Urinary bladder (tissue), 4 donors: Measurements from ENCODE around the gene RAD18. TPM values are rescaled to one million over a fixed set of nuclear protein-coding genes. Genes with fewer than 3 reads are reported as not detected.

Source experiments
- DNase-seq: peaks from one replicate; pipeline ENCODE4 v3.0.0-alpha.2; 2015; ENCODE audit errors: extremely low spot score
- H3K27ac ChIP-seq: one replicate; pipeline ENCODE4 v1.5.1; 2013; ENCODE audit warnings: low read depth, mild to moderate bottlenecking, moderate library complexity
- H3K36me3 ChIP-seq: one replicate; pipeline ENCODE4 v1.6.1; 2013; ENCODE audit warnings: mild to moderate bottlenecking, moderate library complexity; ENCODE audit not compliant: insufficient read depth
- H3K4me1 ChIP-seq: one replicate; pipeline ENCODE4 v1.6.1; 2013; ENCODE audit warnings: mild to moderate bottlenecking, moderate library complexity; ENCODE audit not compliant: insufficient read depth
- H3K4me3 ChIP-seq: one replicate; pipeline ENCODE4 v1.5.1; 2013; ENCODE audit warnings: low read depth, low read length
- WGBS: extraction: QIAGEN DNeasy Blood & Tissue Kit; methylation state at CpG from one replicate; pipeline ENCODE4 v1.1.7; 2013; 5-methylcytosine and 5-hydroxymethylcytosine counted together
- polyA plus RNA-seq: library from polyadenylated mRNA; stranded (reverse); fragments of 200-250 nt; gene quantifications from one replicate; pipeline ENCODE4 v1.2.3, GENCODE V29; 2013
- total RNA-seq: library from RNA; depleted of rRNA; stranded (reverse); fragments of >200 nt; gene quantifications from one replicate; pipeline ENCODE4 v1.2.3, GENCODE V29; 2014
- donor health status: healthy with polysubstance abuse.
- donor health status: healthy.

RAD18 gene
- total and polyA plus RNA-seq, 2 donors = 2.8 to 27.0 TPM

DNA sequence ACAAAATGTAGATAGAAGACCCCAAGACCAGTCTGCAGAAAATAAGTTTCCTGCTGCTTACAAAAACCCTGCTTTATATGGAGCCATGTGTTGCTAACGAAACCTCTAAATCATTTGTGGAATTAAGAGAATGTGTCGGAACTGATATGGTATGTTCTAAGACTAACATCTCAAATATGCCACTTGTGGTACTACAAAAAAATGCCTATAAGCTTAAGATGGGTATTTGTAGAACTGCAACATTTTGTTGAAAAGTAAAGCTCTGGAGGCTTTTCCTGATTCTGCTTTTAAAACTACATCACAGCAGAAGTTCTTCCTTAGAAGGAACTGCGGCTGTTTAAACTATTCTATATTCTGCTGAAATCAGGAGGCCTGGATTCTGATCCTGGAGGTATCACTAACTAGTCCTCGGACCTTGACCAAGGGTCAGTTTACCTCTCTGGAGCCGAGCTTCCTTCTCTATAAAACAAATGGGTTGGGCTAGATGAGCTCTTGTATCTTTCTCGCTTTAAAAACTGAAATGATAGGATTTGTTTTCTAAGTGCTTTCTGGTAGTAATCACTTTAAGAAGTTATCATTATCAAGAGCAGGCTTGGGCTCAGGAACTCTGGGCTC lies 74.9 kb downstream of the RAD18 start:
- H3K4me3 ChIP-seq = no peak overlapping the region
- peaks cover 2% of the 10 kb centered on the region for H3K36me3 ChIP-seq
- no peak overlapping the region for H3K27ac ChIP-seq
- H3K4me1 ChIP-seq = no peaks in the 10 kb centered on the region
- WGBS = 76% methylated on average over 6 of the region's 6 CpGs
- DNase-seq = no peak

DNA sequence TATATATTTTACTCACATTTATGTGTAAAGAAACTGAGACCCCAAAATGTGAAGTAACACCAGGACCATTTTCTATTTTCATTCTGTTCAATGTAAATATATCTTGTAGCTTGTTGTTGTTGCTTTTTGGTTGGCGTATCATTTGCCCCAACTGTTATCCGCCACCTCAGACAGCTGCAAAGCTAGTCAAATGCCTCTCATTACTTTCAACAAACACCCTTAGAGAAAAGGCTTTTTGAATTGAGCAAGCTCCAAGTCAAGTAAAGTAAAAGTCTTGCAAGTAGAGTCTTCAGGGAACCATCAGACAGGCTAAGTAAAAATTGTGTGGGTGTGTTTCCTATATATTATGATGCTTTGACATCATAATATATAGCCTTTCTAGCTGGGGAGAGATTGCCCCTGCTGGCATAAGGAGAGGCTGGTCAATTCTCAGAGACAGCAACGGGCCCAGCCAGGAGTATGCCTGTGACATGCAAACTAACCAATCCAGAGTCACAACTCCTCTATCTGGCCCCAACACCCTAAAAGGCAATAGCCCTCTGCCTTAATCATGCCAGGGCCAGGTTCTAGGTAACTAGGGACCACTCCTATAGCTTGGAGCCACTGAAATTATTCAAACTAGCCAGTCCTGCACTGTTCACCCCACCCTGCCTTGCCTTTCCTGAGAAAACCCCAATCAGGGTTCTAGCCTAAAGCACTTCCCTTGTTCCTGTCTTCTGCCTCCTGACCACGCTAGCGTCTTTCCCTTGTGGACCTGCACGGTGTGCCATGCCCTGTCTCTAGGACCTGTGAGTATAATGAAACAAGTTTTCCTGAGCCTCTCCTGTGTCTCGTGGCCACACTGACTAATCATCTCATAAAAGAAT lies 75.6 kb downstream of the RAD18 start:
- no peak overlapping the region for H3K4me3 ChIP-seq
- no peak overlapping the region for H3K27ac ChIP-seq
- DNase-seq = no peak
- no peaks in the 10 kb centered on the region for H3K4me1 ChIP-seq
- H3K36me3 ChIP-seq = peaks cover 2% of the 10 kb centered on the region
- 74% methylated on average over 7 of the region's 7 CpGs for WGBS

DNA sequence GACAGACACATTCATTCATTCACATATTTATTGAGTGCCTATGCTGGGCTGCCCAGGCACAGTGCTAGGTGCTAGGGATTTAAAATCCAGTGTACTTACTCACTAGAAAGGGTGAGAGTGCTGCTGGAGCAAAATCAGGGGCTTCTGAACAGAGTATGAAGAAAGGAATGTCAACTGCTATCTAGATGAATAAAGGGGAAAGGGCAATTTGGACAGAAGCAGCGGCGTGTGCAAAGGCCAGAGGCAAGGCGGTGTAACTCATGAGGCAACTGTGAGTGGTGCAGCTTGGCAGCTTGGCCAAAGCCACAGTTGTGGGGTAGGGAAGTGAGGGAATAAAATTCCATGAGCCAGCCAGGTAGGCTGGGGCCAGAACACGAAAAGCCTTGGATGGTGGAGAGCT lies 76.7 kb downstream of the RAD18 start:
- H3K4me3 ChIP-seq = no peak overlapping the region
- no peak for DNase-seq
- peaks cover 2% of the 10 kb centered on the region for H3K36me3 ChIP-seq
- no peak overlapping the region for H3K27ac ChIP-seq
- H3K4me1 ChIP-seq = no peaks in the 10 kb centered on the region
- 81% methylated on average over 4 of the region's 4 CpGs for WGBS

DNA sequence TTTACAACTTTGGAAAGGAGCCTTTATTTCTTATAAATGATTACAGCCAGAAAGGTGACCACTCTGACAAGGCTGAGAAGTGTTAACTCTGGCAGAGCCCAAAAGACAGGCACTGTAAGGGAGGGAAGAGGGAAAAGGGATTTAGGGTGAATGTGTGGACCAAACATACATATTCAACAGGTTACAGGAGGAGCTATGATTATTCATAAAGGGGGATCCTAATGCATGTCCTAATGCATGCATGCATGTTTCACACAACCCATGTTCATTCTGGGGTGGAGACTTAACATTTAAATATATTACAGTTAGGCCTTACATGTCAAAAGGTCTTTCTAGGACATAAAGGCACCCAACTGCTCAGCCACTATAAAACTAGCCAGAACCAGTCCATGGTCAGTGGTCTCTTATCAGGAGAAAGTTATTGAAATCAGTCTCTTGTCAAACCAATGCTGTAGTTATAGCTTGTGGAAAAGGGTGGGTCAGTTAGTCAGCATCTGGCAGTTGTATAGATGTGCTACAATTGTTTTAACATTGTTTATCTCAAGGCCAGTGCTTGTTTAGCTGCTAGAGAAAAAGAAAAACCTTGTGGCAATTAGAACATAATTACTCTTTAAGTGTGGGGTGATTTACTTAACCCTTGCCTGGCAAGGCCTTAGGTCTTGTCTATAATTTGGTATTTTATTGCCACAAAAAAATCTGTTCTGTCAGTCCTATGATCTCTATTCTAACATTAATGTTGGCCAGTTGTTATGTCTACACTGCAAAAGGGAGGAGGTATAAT lies 77.5 kb downstream of the RAD18 start:
- DNase-seq = no peak
- Histone ChIP-seq H3K4me1 (no peaks in the 10 kb centered on the region), H3K4me3 (no peak overlapping the region), H3K27ac (no peak overlapping the region), H3K36me3 (peaks cover 2% of the 10 kb centered on the region)

DNA sequence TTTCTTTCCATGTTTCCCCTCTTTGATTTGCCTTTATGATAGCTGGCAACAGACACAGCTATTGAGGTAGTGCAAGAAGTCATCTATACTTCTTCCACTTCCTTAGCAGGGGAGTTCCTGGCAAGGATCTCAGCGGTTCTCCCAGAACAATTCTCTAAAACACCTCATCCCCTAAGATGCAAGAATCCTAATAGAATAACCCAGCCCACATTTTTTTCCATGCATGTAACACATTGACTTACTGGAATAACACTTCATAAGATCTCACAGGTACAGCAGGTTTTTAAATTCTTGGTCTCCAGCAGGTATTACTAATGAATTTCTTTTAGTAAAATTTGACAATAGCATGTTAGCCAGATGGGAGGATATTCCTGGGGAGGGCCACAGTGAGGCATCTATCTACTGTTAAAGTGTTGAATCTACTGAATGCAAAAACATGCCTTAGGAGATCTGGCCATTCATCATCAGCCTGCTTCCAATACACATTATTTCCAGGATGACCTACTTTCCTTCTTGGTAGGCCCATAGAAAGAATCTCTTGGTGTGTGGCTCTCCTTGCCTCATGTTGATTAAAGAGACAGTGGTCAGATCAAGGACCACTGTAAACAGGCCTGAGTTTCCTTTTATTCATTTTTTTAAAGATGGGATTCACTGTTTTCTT lies 78.5 kb downstream of the RAD18 start:
- WGBS = 93% methylated on average over 1 of the region's 1 CpG
- Histone ChIP-seq H3K4me3 (no peak overlapping the region), H3K27ac (no peak overlapping the region), H3K4me1 (no peaks in the 10 kb centered on the region), H3K36me3 (peaks cover 2% of the 10 kb centered on the region)
- DNase-seq = no peak

DNA sequence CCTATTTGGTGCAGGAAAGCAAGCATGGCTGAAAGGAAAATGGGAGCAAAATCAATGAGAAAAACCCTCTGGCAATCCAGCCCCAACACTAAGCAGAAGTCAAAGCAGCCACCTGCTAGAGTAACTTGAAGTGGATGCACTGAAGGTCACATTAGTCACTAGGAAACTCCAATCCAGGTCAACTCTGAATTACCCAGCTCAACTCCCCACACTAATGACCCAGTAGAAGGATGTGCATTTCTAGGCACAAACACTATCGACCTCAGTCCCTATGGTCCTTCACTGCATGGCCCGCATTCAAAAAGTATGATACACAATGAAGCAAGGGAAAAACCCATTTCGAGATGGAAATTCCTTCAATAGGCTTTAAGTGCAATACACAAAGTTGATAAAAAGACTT lies 80.6 kb downstream of the RAD18 start:
- H3K4me1 ChIP-seq = no peaks in the 10 kb centered on the region
- DNase-seq = no peak
- no peak overlapping the region for H3K4me3 ChIP-seq
- no peak overlapping the region for H3K27ac ChIP-seq
- H3K36me3 ChIP-seq = no peaks in the 10 kb centered on the region
- WGBS = 89% methylated on average over 3 of the region's 3 CpGs

DNA sequence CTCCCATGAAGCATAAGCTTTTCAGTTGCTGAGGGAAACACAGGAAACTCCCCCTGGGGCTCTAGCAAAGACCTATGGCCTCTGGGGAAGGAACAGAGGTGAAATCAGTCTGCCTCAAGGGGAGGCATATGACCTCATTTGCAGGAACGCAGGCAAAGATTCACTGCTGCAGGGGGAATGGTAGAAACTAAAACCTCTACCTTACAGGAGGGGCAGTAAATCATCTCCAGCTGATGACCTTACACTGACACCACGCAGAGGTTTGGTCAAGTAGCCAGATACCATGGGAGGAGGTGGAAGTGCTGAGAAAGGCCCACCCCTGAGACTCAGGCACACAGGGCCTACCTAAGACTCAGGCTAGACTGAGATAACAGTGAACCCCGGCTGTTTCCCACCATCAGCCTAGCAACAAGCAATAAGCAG lies 81.1 kb downstream of the RAD18 start:
- Histone ChIP-seq H3K36me3 (no peaks in the 10 kb centered on the region), H3K27ac (no peak overlapping the region), H3K4me1 (no peaks in the 10 kb centered on the region), H3K4me3 (no peak overlapping the region)
- 68% methylated on average over 3 of the region's 3 CpGs for WGBS
- no peak for DNase-seq

DNA sequence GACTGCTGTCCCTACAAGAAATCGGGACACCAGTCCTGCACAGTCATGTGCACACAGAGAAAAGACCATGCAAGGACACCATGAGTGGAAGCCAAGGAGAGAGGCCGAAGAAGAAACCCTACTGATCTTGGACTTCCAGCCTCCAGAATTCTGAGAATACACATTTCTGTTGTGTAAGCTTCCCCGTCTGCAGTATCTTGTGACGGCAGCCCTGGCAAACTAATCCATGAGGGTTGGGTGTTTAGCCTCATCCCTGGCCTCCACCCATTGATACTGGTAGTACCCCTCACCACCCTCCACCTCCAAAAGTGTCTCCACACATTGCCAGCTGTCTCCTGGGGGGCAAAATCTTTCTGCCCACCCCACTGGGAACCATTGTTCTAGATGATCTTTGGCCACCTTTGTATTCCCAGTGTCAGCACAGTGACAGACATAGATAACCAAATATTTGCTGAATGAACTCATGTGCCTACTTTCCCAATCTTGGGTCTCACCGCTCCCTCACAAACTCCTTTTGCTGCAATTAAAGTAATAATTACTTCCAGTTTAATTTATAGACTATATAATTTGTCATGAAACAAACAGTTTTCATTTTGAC lies 83.8 kb downstream of the RAD18 start:
- Histone ChIP-seq H3K36me3 (no peaks in the 10 kb centered on the region), H3K27ac (no peak overlapping the region), H3K4me1 (no peaks in the 10 kb centered on the region), H3K4me3 (no peak overlapping the region)
- 98% methylated on average over 5 of the region's 5 CpGs for WGBS
- DNase-seq = no peak

DNA sequence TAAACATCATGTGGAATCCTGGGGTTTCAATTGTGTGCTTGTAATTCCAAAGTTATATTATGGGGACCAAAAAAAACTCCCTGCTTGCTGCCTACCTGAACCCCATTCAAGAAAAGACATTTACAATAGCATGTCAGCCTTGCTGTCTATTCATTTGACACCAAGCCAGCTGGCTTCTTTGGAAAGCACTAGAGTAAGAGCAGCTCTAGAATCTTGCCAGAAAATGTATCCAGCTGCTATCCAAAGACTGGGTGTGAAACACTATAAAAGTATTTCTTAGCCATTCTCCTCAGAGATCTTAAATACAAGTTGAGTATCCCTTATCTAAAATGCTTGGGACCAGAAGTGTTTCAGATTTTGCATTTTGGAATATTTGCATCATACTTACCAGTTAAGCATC lies 87.4 kb downstream of the RAD18 start:
- Histone ChIP-seq H3K27ac (no peak overlapping the region), H3K4me3 (no peak overlapping the region), H3K4me1 (no peaks in the 10 kb centered on the region), H3K36me3 (no peaks in the 10 kb centered on the region)
- no peak for DNase-seq

DNA sequence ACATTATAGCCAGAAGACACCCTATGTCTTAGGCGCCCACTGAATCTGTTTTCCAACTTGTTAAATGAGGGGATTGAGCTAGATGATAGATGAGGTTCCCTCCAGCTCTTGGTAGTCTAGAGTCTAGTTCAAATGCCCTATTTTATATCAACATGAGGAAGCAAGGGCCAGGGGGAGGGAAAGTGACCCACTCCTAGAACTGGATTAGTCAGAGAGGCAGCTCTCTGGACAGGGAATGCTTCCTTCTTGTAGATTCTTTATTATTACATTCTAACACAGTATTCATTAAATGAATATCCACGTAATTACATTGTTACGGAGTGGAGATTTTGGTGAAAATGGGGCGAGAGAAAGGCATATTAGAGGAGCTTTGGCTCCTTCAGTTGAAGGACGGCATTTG lies 89.5 kb downstream of the RAD18 start:
- 98% methylated on average over 5 of the region's 5 CpGs for WGBS

DNA sequence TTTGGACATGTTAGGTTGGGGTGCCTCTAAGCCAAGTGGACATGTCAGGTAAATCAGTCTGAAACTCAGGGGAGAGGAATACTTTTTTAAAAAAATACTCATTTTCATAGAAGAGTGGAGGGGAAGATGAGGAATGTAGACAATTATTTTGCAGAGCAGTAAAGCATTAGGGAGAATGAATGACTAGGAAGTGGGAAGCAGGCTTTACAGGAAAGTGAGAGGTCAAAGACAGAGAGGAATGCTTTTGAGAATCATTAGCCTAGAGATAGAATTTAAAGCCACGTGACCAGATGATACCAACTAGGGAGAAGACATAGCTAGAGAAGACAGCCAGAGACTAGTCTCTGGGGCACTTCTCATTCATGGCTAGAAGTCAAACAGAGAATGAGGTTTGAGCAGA lies 91.0 kb downstream of the RAD18 start:
- no peak for DNase-seq
- Histone ChIP-seq H3K4me3 (no peak overlapping the region), H3K4me1 (no peaks in the 10 kb centered on the region), H3K27ac (no peak overlapping the region), H3K36me3 (no peaks in the 10 kb centered on the region)
- WGBS = 76% methylated on average over 1 of the region's 1 CpG

More for the DNA sequence above, 89.5 kb downstream of the RAD18 start:
- no peak overlapping the region for H3K27ac ChIP-seq
- H3K36me3 ChIP-seq = no peaks in the 10 kb centered on the region
- no peak overlapping the region for H3K4me3 ChIP-seq
- H3K4me1 ChIP-seq = no peaks in the 10 kb centered on the region
- no peak for DNase-seq

DNA sequence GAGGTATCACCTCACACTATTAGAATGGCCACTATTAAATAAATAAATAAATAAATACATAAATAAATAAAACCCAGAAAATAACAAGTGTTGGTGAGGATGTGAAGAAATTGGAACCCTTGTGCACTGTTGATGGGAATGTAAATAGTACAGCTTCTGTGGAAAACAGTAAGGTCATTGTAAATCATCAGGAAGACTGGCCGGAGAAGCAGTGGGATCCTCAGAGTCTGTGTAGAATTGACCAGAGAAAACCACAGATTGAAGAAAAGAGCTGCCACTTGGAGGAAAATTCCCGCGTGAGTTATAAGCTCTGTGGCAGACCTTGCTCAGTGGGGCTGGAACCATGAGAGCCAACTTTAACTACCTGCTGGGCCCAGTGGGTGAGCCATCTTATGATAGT lies 92.0 kb downstream of the RAD18 start:
- no peak overlapping the region for H3K4me3 ChIP-seq
- DNase-seq = no peak
- 91% methylated on average over 3 of the region's 3 CpGs for WGBS
- no peaks in the 10 kb centered on the region for H3K36me3 ChIP-seq
- H3K27ac ChIP-seq = no peak overlapping the region
- H3K4me1 ChIP-seq = no peaks in the 10 kb centered on the region

DNA sequence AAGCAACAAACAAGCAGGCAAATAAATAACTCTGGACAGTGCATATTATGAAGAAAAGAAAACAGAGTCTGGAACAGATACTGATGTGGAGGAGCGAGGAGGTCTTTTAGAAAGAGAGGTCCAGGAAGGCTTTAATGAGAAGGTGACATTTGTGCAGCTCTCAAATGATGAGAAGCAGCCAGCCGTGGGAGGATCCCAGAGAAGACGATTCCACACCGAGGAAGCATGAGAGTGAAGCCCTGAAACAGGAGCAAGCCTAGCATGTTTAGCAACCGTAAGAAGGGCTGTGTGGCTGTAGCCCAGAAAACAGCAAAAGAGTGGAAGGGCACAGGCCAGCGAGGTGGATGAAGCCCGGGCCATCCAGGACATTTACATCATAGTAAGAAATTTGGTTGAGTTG lies 93.1 kb downstream of the RAD18 start:
- 93% methylated on average over 7 of the region's 7 CpGs for WGBS
- no peak overlapping the region for H3K4me3 ChIP-seq
- DNase-seq = no peak
- no peak overlapping the region for H3K27ac ChIP-seq
- H3K36me3 ChIP-seq = no peaks in the 10 kb centered on the region
- H3K4me1 ChIP-seq = no peaks in the 10 kb centered on the region
